GF-D8 (cell line): ENCODE data around the gene ZNF362.

ENCODE experiments used
- DNase-seq: peaks from one replicate; lab custom pipeline; 2025; lab: John Stamatoyannopoulos, UW

ZNF362 gene

GRCh38 chr1:33268927-33269610, 12.8 kb downstream of the ZNF362 start:
- no peak for DNase-seq

- no peak for DNase-seq
Observed at GRCh38 chr1:33269621-33270020, 13.3 kb downstream of the ZNF362 start.

- DNase-seq, result no peak
Observed at GRCh38 chr1:33270379-33270778, 14.1 kb downstream of the ZNF362 start.

- no peak for DNase-seq
Observed at GRCh38 chr1:33270808-33271465, 14.6 kb downstream of the ZNF362 start.

GRCh38 chr1:33271666-33272505, 15.6 kb downstream of the ZNF362 start:
- DNase-seq, result no peak

GRCh38 chr1:33272509-33272908, 16.2 kb downstream of the ZNF362 start:
- DNase-seq, result no peak

- no peak for DNase-seq
Observed at GRCh38 chr1:33272930-33273329, 16.6 kb downstream of the ZNF362 start.

- no peak for DNase-seq
Observed at GRCh38 chr1:33273406-33273805, 17.1 kb downstream of the ZNF362 start.

GRCh38 chr1:33273961-33274371, 17.7 kb downstream of the ZNF362 start:
- DNase-seq, result no peak

GRCh38 chr1:33274446-33274845, 18.2 kb downstream of the ZNF362 start:
- no peak for DNase-seq

- no peak for DNase-seq
Observed at GRCh38 chr1:33275195-33275594, 18.9 kb downstream of the ZNF362 start.

GRCh38 chr1:33275706-33276572, 19.6 kb downstream of the ZNF362 start:
- DNase-seq, result no peak

GRCh38 chr1:33276573-33277298, 20.4 kb downstream of the ZNF362 start:
- no peak for DNase-seq

- no peak for DNase-seq
Observed at GRCh38 chr1:33277488-33278084, 21.3 kb downstream of the ZNF362 start.

GRCh38 chr1:33280091-33280661, 23.9 kb downstream of the ZNF362 start:
- no peak for DNase-seq

- no peak for DNase-seq
Observed at GRCh38 chr1:33281554-33282303, 25.4 kb downstream of the ZNF362 start.

GRCh38 chr1:33282791-33283190, 26.5 kb downstream of the ZNF362 start:
- DNase-seq, result no peak

GRCh38 chr1:33284049-33284448, 27.8 kb downstream of the ZNF362 start:
- DNase-seq, result no peak

- no peak for DNase-seq
Observed at GRCh38 chr1:33286451-33287185, 30.3 kb downstream of the ZNF362 start.
